T-helper 1 cell treated with Interleukin-12 subunit alpha and Interleukin-12 subunit beta and Interleukin-4 antibody, amounts not matched to agents 30 ng/mL and 1 ng/mL, for 36 hours (primary cell): ENCODE data around the gene EIF2S2. TPM values are rescaled to one million over a fixed set of nuclear protein-coding genes. Genes with fewer than 3 reads are reported as not detected.
"Not testable (repeated sequence)": the region's sequence is repeated elsewhere in the genome, so short reads cannot be mapped to it uniquely, and the experiment has no call there.

Source experiments
- intact Hi-C: fragments of 100-400 bp; cut with micrococcal nuclease; formaldehyde crosslinking; loops from one replicate; pipeline ENCODE4 v1.15.1; 2024
- total RNA-seq: library from RNA; stranded (reverse); gene quantifications from 2 replicates; pipeline ENCODE4 v1.2.3, GENCODE V29; 2022

EIF2S2 gene
- total RNA-seq = 70.0 and 70.8 TPM in 2 replicates

DNA sequence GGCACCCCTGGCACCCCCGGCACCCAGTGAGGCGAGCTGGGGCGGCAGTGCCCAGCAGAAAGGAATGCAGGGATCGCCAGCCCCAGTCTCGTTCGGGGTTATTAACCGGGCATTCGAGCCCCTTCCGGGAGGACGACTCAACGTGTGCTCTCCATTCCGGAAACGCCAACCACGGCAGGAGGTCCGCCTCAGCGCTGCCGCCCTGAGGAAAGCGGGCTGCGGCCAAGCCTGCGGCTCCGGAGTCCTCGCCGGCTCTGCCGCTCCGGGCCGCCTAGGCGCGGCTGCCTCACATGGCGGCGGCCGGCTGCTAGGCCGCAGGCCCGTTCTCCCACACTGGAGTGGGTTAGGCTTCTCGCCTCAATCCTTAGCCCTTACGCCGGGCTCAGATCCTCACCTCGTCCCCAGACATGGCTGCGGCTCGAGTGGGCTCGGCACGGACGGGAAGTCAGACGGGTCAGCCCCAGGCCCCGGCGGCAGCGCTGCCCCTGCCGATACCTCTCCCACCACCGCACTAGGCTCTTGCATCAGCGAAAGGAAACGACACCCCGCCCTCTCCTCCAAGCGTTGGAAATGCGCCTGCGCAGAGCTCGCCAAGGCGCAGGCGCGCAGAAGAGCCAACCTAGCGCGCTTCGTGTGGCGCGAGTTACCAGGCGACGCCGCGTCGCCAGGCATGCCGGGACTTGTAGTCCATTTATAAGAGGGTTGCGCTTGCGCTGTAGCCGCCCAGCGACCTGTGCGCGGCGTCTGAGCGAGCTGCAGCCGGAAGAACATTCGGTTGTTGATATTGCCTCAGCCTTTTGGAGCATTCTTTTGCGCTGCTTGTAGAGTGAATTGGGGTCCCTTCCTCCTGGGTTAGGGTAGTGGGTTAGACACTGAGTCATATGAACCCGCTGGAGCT lies at the start of gene EIF2S2:
Gene EIF2S2, minus strand, starts transcription at position 542 of the 898 bp plus-strand sequence. Its CDS starts 133 bp downstream, at position 409.
- intact Hi-C loops = loop anchor here (1.0 to 10.0 kb wide), 17 partner anchors 17 to 765 kb away; partner anchors contain the start of genes ACSS2, AHCY, CDK5RAP1 and CHMP4B

GRCh38 chr20:34157697-34158096 lies 45.7 kb upstream of the EIF2S2 start:
- intact Hi-C loops = not testable (repeated sequence)

DNA sequence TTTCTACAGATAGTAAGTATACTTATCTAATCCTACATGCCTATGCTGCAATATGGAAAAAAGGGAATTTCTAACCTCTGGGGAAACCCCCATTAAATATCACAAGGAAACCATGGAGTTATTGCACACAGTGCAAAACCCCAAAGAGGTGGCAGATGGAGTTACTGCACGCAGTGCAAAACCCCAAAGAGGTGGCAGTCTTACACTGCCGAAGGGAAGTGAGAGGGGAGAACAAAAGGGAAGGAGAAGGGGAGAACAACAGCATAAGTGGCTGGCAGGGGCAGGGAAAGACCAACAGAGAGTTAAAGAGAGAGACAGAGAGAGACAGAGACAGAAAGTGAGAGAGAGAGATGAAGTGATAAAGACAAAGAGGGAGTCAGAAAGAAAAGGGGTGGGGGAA lies 43.8 kb upstream of the EIF2S2 start:
- intact Hi-C loops = no loop called here

GRCh38 chr20:34153169-34153568 lies 41.1 kb upstream of the EIF2S2 start:
- intact Hi-C loops = not testable (repeated sequence)

DNA sequence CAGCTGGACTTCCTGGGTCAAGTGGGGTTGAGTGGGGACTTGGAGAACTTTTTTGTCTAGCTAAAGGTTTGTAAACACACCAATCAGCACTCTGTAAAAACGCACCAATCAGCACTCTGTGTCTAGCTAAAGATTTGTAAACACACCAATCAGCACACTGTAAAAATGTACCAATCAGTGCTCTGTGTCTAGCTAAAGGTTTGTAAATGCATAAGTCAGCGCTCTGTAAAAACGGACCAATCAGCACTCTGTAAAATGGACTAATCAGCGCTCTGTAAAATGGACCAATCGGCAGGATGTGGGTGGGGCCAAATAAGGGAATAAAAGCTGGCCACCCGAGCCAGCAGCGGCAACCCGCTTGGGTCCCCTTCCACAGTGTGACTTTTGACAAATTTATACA lies 40.0 kb upstream of the EIF2S2 start:
- intact Hi-C loops = not testable (repeated sequence)

GRCh38 chr20:34150306-34151000 lies 38.4 kb upstream of the EIF2S2 start:
- intact Hi-C loops = no loop called here

DNA sequence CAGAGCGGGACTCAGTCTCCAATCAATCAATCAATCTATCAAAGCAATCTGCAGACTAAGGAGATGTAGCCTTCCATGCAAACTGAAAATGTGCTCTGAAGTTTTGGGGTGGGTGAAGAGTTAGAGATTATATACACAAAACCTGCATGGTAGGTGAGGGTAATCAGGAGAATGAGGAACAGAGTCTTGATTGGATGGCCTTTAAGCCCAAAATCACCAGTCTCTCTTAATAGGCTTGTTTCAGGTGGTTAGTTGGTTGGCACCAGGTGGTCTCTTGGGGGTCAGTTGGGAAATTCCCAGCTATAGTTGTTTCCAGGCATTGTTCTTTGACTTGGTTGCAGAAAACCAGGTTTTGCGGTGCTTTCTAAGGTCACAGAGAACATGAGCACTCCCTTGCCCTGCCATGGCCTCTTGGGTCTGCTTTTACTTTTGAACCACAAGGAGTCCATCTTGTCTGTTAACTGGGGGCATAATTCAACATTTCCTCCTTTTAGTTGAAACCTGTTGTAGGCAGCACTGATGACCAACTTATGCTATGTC lies 33.3 kb upstream of the EIF2S2 start:
- intact Hi-C loops = no loop called here

GRCh38 chr20:34143951-34144350 lies 31.9 kb upstream of the EIF2S2 start:
- intact Hi-C loops = no loop called here

- intact Hi-C loops = no loop called here
These were observed 30.1 kb upstream of the EIF2S2 start for GRCh38 chr20:34142121-34142520.

DNA sequence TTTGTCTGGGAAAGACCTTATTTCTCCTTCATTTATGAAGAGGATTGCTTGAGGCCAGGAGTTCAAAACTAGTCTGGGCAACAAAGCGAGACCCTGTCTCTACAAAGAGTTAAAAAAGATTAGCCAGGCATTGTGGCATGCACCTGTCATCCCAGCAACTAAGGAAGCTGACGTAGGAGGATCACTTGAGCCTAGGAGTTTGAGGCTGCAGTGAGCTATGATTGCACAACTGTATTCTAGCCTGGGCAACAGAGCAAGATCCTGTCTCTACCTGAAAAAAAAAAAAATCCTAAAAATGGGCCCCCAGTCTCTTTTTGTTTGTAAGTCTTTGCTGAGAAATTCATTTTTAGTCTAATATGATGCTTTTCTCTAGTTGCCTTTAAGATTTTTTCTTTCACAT lies 29.2 kb upstream of the EIF2S2 start:
- intact Hi-C loops = no loop called here

DNA sequence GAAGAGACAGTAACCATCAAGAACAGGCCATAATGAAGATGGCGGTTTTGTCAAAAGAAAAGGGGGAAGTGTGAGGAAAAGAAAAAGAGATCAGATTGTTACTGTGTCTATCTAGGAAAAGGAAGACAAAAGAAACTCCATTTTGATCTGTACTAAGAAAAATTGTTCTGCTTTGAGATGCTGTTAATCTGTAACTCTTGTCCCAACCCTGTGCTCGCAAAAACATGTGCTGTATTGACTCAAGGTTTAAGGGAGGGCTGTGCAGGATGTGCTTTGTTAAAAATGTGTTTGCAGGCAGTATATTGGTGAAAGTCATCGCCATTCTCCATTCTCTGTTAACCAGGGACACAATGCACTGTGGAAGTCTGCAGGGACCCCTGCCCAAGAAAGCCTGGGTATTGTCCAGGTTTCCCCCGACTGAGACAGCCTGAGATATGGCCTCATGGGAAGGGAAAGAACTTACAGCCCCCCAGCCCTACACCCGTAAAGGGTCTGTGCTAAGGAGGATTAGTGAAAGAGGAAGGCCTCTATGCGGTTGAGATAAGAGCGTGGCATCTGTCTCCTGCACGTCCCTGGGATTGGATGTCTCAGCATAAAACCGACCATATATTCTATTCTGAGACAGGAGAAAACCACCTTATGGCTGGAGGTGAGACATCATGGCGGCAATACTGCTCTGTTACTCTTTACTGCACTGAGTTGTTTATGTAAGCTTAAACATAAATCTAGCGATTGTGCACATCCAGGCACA lies 23.7 kb upstream of the EIF2S2 start:
- intact Hi-C loops = not testable (repeated sequence)

DNA sequence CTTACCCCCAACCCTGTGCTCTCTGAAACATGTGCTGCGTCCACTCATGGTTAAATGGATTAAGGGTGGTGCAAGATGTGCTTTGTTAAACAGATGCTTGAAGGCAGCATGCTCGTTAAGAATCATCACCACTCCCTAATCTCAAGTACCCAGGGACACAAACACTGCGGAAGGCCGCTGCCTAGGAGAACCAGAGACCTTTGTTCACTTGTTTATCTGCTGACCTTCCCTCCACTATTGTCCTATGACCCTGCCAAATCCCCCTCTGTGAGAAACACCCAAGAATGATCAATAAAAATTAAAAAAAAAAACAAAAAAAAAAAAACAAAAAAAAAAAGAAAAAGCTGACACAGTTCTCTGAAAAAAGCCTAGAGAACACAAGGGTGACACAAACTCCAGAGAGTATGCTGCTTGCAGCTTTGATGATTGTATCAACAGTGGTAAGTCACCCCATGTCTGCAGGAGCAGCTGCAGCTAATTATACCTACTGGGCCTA lies 21.4 kb upstream of the EIF2S2 start:
- intact Hi-C loops = not testable (repeated sequence)

- intact Hi-C loops = not testable (repeated sequence)
These were observed 20.9 kb upstream of the EIF2S2 start for GRCh38 chr20:34132943-34133342.

- intact Hi-C loops = not testable (repeated sequence)
These were observed 20.4 kb upstream of the EIF2S2 start for GRCh38 chr20:34132491-34132890.

DNA sequence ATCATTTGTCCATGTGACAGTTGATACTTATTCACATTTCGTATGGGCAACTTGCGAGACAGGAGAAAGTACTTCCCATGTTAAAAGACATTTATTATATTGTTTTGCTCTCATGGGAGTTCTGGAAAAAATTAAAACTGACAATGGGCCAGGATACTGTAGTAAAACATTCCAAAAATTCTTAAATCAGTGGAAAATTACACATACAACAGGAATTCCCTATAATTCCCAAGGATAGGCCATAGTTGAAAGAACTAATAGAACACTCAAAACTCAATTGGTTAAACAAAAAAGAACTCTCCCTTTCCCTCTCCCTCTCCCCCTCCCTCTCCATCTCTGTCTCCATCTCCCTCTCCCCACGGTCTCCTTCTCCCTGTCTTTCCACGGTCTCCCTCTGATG lies 19.4 kb upstream of the EIF2S2 start:
- intact Hi-C loops = no loop called here

GRCh38 chr20:34129518-34130162 lies 17.6 kb upstream of the EIF2S2 start:
- intact Hi-C loops = loop anchor here (1.0 to 2.0 kb wide), 8 partner anchors 17 to 672 kb away; partner anchors contain the start of gene EIF2S2

DNA sequence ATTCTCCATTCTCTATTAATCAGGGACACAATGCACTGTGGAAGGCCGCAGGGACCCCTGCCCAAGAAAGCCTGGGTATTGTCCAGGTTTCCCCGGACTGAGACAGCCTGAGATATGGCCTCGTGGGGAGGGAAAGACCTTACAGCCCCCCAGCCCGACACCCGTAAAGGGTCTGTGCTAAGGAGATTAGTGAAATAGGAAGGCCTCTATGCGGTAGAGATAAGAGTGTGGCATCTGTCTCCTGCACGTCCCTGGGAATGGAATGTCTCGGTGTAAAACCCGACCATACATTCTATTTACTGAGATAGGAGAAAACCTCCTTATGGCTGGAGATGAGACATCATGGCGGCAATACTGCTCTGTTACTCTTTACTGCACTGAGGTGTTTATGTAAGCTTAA lies 15.7 kb upstream of the EIF2S2 start:
- intact Hi-C loops = loop anchor here (2.0 kb wide), 1 partner anchor 395 kb away; no protein-coding TSS in a partner anchor

DNA sequence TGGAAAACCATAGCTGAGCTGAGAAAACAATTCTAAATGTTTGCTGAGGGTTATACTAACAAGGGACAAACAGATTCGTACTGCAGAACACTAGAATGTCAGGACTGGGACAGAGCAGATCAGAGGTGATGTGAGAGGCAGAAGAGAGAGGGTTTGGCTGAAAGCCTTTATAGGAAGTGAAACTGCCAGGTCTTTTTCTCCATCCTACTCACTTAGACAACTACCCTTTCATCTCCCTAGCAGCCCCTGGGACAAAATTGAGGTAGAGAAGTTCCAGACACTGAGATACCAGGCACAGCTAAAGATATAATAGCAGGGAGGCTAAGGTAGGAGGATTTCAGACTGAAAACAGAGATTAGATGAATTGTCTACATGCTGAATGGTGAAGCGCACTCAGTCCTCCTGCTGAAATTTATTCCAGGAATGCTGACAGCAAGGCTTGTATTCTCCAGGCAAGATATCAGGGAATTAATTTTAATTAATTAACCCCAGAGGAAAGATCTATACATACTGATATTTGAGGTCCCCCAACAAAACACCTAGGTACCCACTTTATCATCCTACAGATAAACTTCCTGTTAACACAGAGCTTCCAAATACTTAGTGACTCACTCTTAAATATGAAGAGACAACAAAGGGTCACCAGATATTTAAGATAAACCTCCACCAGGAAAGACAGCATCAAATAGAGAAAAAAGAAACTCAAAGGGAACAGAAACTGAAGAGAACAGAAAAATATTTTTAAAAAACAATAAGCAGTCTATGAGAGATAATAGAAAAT lies 12.6 kb upstream of the EIF2S2 start:
- intact Hi-C loops = no loop called here

GRCh38 chr20:34123309-34123708 lies 11.3 kb upstream of the EIF2S2 start:
- intact Hi-C loops = no loop called here
